ENCODE results near the gene HCN2. TPM values are rescaled to one million over a fixed set of nuclear protein-coding genes. Genes with fewer than 3 reads are reported as not detected.
A peak's percentile ranks its signal among the peaks of the same experiment; 100 is the strongest.

HCN2 gene
- total and polyA plus RNA-seq, 10 donors, result 0.09 to 1.1 (median 0.31) TPM; not detected in 2

DNA sequence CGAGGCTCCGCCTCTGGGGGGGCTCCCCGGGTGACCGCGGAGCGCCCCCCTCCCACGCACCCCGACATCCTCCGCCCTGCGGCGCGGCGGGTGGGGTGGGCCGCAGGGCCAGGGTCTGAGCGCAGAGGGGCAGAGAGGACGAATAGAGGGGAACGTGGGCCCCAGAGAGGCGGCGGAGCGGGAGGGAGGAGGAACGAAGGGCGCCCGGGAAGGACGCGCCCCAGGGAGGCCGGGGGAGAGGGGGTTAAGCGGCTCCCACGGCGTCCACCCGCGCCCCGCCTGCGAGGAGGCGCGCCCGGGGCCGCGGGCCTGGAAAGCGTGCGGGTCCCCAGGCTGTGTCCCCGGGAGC lies 1.0 kb downstream of the HCN2 start:
- H3K4me1 ChIP-seq, result peaks cover 10 to 36% (median 29%) of the 10 kb centered on the region in 6 donors
- no peak for TF ChIP-seq POLR2A (IDR thresholded peaks at IDR 0.05)
- no peak for TF ChIP-seq POLR2AphosphoS5 (IDR thresholded peaks at IDR 0.05)
- TF ChIP-seq, protein P1, sequence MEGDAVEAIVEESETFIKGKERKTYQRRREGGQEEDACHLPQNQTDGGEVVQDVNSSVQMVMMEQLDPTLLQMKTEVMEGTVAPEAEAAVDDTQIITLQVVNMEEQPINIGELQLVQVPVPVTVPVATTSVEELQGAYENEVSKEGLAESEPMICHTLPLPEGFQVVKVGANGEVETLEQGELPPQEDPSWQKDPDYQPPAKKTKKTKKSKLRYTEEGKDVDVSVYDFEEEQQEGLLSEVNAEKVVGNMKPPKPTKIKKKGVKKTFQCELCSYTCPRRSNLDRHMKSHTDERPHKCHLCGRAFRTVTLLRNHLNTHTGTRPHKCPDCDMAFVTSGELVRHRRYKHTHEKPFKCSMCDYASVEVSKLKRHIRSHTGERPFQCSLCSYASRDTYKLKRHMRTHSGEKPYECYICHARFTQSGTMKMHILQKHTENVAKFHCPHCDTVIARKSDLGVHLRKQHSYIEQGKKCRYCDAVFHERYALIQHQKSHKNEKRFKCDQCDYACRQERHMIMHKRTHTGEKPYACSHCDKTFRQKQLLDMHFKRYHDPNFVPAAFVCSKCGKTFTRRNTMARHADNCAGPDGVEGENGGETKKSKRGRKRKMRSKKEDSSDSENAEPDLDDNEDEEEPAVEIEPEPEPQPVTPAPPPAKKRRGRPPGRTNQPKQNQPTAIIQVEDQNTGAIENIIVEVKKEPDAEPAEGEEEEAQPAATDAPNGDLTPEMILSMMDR (IDR thresholded peaks at IDR 0.05 in 8 of 11, conservative IDR thresholded peaks at IDR 0.05 in 3 of 11), result no peak
- H3K27ac ChIP-seq, result no peak overlapping the region
- intact Hi-C loops (cut with DNase I; ENCODE audit: low total_unique reads), result no loop called here
- DNase-seq, result no peak
- no peaks in the 10 kb centered on the region for H3K36me3 ChIP-seq
- WGBS, 5 donors, result 8 to 13% (median 9%) methylated on average over 18 to 41 of the region's 41 CpGs
- H3K9me3 ChIP-seq, result no peaks in the 10 kb centered on the region
- peak overlapping the region in 3 of 8 donors; percentile 18 to 62 (median 26) for H3K4me3 ChIP-seq
- H3K27me3 ChIP-seq (replicated peaks in 1 of 7), result peaks cover 8 to 87% (median 52%) of the 10 kb centered on the region in 7 donors

DNA sequence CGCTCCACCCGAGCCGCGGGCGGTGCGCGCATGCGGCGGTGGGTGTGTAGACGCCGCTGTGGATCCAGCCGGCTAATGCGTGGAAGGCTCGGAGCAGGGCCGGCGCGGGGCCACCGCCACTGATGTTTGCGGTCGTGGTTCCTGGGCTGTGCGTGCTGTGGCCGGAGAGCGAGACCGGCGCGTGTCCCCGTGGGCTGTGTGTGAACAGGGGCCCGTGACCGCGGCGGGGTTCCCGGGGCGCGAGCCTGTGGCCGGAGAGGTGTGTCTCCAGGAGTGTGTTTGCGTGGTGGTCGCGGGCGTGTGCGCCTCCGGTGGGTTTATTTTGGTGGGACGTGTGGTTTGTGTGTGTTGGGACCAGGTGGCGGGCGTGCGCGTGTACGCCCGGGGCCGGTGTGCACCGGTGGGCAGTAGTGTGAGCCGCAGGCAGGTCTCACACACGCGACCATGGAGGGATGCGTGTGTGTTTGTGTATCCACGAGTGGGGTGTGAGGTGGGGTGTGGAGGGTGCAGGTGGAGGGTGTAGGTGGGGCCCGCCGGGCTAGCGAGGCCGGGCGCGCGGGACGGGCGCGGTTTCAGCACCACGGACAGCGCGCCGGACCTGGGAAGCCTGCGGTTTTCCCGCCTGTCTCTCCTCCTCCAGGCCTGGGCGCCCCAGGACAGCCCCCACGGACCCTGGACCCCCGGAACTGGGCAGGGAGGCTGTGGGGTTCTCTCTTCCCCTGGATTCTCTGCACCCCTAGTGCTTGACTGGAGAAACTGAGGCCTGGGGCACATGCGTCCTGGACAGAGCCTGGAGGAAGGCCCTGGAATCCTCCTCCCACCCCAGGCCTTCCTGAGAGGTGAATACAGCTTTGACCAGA lies 1.6 kb downstream of the HCN2 start:
- Histone ChIP-seq H3K4me1 (peaks cover 10 to 36% (median 29%) of the 10 kb centered on the region in 6 donors), H3K27ac (no peak overlapping the region), H3K27me3 (replicated peaks in 1 of 7) (peaks cover 8 to 87% (median 52%) of the 10 kb centered on the region in 7 donors), H3K4me3 (peak overlapping the region in 1 of 8 donors; percentile 62), H3K9me3 (no peaks in the 10 kb centered on the region), H3K36me3 (no peaks in the 10 kb centered on the region)
- DNase-seq, result no peak
- WGBS, 5 donors, result 30 to 40% (median 34%) methylated on average over 62 to 75 of the region's 75 CpGs
- TF ChIP-seq POLR2AphosphoS5 (IDR thresholded peaks at IDR 0.05), result no peak
- TF ChIP-seq POLR2A (IDR thresholded peaks at IDR 0.05), result no peak
- TF ChIP-seq, protein P1 (IDR thresholded peaks at IDR 0.05 in 8 of 11, conservative IDR thresholded peaks at IDR 0.05 in 3 of 11), result no peak
- intact Hi-C loops (cut with DNase I; ENCODE audit: low total_unique reads), result no loop called here

DNA sequence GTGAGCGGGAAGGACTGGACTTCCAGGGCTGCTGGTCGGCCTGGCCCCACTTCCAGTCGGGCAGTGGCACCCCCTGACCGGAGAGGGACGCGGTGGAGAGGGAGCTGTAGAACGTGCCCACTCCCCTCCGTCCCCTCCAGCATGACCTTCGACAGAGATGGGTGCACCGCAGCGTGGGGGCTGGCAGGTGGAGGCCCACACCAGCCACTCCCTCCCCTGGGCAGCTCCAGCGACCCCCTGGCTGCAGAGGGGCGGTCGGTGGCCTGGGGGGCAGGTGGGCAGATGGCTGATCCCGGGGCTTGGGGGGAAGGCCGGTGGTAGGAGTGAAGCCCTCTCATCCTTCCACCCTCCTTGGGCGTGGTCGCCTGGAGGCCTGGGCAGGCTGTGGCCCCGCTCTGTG lies 2.4 kb downstream of the HCN2 start:
- Histone ChIP-seq H3K9me3 (no peaks in the 10 kb centered on the region), H3K4me3 (no peak overlapping the region), H3K4me1 (peaks cover 10 to 36% (median 29%) of the 10 kb centered on the region in 6 donors), H3K27ac (no peak overlapping the region), H3K36me3 (no peaks in the 10 kb centered on the region), H3K27me3 (replicated peaks in 1 of 7) (peaks cover 8 to 85% (median 52%) of the 10 kb centered on the region in 7 donors)
- DNase-seq, result no peak
- TF ChIP-seq POLR2A (IDR thresholded peaks at IDR 0.05) (no peak), POLR2AphosphoS5 (IDR thresholded peaks at IDR 0.05) (no peak)
- TF ChIP-seq, protein P1 (IDR thresholded peaks at IDR 0.05 in 8 of 11, conservative IDR thresholded peaks at IDR 0.05 in 3 of 11), result no peak
- 82 to 86% (median 82%) methylated on average over 10 to 19 of the region's 19 CpGs for WGBS, 5 donors
- intact Hi-C loops (cut with DNase I; ENCODE audit: low total_unique reads), result no loop called here

DNA sequence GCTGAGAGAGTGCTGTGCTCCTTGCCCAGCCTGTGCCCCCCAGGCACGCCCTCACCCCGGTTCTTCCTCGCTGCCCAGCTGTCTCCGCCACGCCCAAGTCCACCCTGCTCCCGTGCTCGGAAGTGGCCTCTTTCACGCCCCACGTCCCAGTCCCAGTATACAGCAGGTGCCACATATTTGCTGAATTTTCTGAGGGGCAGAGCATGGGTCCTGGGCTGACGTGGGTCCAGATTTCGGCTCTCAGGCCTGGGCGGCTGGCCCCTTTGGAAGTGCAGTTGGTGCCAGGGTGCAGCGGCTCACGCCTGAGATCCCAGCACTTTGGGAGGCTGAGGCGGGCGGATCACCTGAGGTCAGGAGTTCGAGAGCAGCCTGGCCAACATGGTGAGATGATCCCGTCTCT lies 3.4 kb downstream of the HCN2 start:
- peaks cover 8 to 76% (median 46%) of the 10 kb centered on the region in 7 donors for H3K27me3 ChIP-seq (replicated peaks in 1 of 7)
- WGBS, 5 donors, result 79 to 88% (median 87%) methylated on average over 17 to 18 of the region's 18 CpGs
- intact Hi-C loops (cut with DNase I; ENCODE audit: low total_unique reads), result no loop called here
- peaks cover 8 to 30% (median 26%) of the 10 kb centered on the region in 6 donors for H3K4me1 ChIP-seq
- no peaks in the 10 kb centered on the region for H3K9me3 ChIP-seq
- no peak for DNase-seq
- TF ChIP-seq POLR2AphosphoS5 (IDR thresholded peaks at IDR 0.05) (no peak), POLR2A (IDR thresholded peaks at IDR 0.05) (no peak)
- TF ChIP-seq, protein P1 (IDR thresholded peaks at IDR 0.05 in 8 of 11, conservative IDR thresholded peaks at IDR 0.05 in 3 of 11), result no peak
- H3K27ac ChIP-seq, result no peak overlapping the region
- H3K36me3 ChIP-seq, result no peaks in the 10 kb centered on the region
- no peak overlapping the region for H3K4me3 ChIP-seq
